ENCODE data around the gene ISM1. TPM values are rescaled to one million over a fixed set of nuclear protein-coding genes. Genes with fewer than 3 reads are reported as not detected.

Gene ISM1
- polyA plus RNA-seq, 1 experiment = 0.25 TPM

DNA sequence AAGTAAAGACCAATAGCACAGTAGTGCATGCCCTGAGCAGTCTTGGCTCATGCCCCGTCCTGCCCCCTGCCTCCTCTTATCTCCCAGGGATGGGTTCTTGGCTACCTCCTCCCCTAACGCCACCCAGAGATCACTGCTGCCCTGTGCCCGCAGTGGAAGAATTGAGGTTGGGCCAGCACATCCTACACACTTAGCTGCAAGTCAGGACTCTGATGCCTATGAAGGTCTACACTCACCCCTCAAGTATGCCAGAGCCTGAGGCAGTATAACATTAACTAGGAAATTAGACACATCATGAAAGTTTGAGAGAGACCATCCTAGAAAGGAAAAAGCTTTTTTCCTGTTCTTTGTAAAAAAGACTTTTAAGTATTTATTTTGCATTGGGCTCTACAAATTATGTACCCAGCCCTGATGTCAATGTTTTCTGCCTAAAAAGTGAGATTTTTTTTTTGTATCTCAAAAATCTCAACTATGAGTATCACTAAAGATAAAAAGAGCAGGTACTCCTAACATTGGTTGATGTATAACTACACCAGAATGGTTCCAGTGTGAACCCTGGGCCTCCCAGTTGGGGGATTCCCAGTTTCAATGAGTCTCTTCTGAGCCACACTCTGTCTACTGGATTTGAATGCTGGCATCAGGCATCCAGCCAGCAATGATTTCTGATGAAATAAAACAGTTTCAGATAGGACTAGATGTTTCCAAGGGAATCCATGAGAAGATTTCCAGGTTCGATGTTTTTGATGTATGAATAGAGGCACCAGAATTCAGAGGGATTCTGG is 115.4 kb downstream of the ISM1 start:
- POLR2A ChIA-PET = no interaction called here
- no peak for DNase-seq (ENCODE audit: low read depth)
- CTCF ChIA-PET = interaction anchor here (0.7 to 0.8 kb wide), 2 partner anchors 209 to 427 kb away, joined by 3 read pairs; no protein-coding TSS in a partner anchor
- TF ChIP-seq CTCF (IDR thresholded peaks at IDR 0.05; ENCODE audit: insufficient read depth, low read depth, low read length) = no peak
- H3K27me3 ChIP-seq (ENCODE audit: control insufficient read depth, insufficient read depth, low read length) = no peaks in the 10 kb centered on the region
- no peak overlapping the region for H3K4me3 ChIP-seq (ENCODE audit: low read depth, low read length)
- no peaks in the 10 kb centered on the region for H3K36me3 ChIP-seq (ENCODE audit: control insufficient read depth, insufficient read depth, low read length)

GRCh38 chr20:13337090-13337784 is 116.2 kb downstream of the ISM1 start:
- ChIA-PET POLR2A (no interaction called here), CTCF (no interaction called here)
- no peak for DNase-seq (ENCODE audit: low read depth)
- H3K36me3 ChIP-seq (ENCODE audit: control insufficient read depth, insufficient read depth, low read length) = no peaks in the 10 kb centered on the region
- H3K27me3 ChIP-seq (ENCODE audit: control insufficient read depth, insufficient read depth, low read length) = no peaks in the 10 kb centered on the region
- H3K4me3 ChIP-seq (ENCODE audit: low read depth, low read length) = no peak overlapping the region
- TF ChIP-seq CTCF (IDR thresholded peaks at IDR 0.05; ENCODE audit: insufficient read depth, low read depth, low read length) = no peak

DNA sequence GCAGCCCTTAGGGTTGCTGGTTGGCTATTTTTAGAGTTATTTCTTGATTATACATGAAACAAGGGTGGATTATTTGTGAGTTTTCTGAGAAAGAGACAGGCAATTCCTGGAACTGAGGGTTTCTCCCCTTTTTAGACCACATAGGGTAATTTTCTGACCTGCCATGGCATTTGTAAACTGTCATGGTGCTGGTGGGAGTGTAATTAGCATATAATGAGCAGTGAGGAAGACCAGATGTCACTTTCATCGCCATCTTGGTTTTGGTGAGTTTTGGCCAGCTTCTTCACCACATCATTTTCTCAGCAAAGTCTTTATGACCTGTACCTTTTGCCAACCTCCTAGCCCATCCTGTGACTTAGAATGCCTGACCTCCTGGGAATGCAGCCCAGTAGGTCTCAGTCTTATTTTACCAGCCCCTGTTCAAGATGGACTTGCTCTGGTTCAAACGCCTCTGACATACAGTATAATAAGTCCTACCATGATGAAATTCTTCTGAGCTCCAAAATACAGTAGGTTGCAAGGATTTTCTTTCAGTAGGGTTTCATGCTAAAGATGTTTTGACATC is 117.1 kb downstream of the ISM1 start:
- no peak for TF ChIP-seq CTCF (IDR thresholded peaks at IDR 0.05; ENCODE audit: insufficient read depth, low read depth, low read length)
- POLR2A ChIA-PET = no interaction called here
- no peak for DNase-seq (ENCODE audit: low read depth)
- Histone ChIP-seq H3K27me3 (ENCODE audit: control insufficient read depth, insufficient read depth, low read length) (no peaks in the 10 kb centered on the region), H3K36me3 (ENCODE audit: control insufficient read depth, insufficient read depth, low read length) (no peaks in the 10 kb centered on the region), H3K4me3 (ENCODE audit: low read depth, low read length) (no peak overlapping the region)
- CTCF ChIA-PET = no interaction called here

DNA sequence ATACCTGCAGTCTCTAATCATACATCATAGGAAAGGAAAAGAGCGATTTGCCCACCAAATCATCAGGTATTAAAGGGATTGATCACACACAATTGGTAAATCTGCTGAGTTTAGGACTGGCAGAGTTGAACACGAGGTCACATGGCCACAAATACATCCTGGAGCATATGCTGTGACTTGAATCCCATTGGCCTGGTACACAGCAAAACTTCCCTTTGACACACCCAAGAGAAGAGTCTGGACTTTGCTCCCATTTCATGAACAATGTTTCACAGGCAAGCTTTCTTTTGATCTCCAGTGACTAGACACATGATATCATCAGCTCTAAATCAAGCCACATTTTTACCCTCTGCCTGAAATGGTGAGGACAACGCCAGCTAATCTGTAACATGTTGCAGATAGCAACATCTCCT is 117.9 kb downstream of the ISM1 start:
- TF ChIP-seq CTCF (IDR thresholded peaks at IDR 0.05; ENCODE audit: insufficient read depth, low read depth, low read length) = no peak
- no peak overlapping the region for H3K4me3 ChIP-seq (ENCODE audit: low read depth, low read length)
- DNase-seq (ENCODE audit: low read depth) = no peak
- ChIA-PET CTCF (interaction anchor here (0.9 to 3.3 kb wide), 2 partner anchors 8 to 207 kb away, joined by 3 to 9 read pairs; no protein-coding TSS in a partner anchor), POLR2A (no interaction called here)
- H3K36me3 ChIP-seq (ENCODE audit: control insufficient read depth, insufficient read depth, low read length) = no peaks in the 10 kb centered on the region
- no peaks in the 10 kb centered on the region for H3K27me3 ChIP-seq (ENCODE audit: control insufficient read depth, insufficient read depth, low read length)

GRCh38 chr20:13340088-13340487 is 119.0 kb downstream of the ISM1 start:
- no peaks in the 10 kb centered on the region for H3K36me3 ChIP-seq (ENCODE audit: control insufficient read depth, insufficient read depth, low read length)
- no peak for DNase-seq (ENCODE audit: low read depth)

More at GRCh38 chr20:13340088-13340487, 119.0 kb downstream of the ISM1 start:
- ChIA-PET POLR2A (no interaction called here), CTCF (interaction anchor here (3.3 kb wide), 1 partner anchor 206 kb away, joined by 9 read pairs; no protein-coding TSS in a partner anchor)
- TF ChIP-seq CTCF (IDR thresholded peaks at IDR 0.05; ENCODE audit: insufficient read depth, low read depth, low read length) = no peak
- Histone ChIP-seq H3K4me3 (ENCODE audit: low read depth, low read length) (no peak overlapping the region), H3K27me3 (ENCODE audit: control insufficient read depth, insufficient read depth, low read length) (no peaks in the 10 kb centered on the region)
